ENCODE data around the gene RSPH1. TPM values are rescaled to one million over a fixed set of nuclear protein-coding genes. Genes with fewer than 3 reads are reported as not detected.

RSPH1 gene
- total RNA-seq, 1 experiment from 2014 or later = 0.41 TPM

- in situ Hi-C loops (cut with HindIII; ENCODE audit: low sequenced_read_pairs) = no loop called here
- peak; percentile 37 for DNase-seq (ENCODE audit: low spot score)
These were observed 19.9 kb upstream of the RSPH1 start for GRCh38 chr21:42515708-42516502.

GRCh38 chr21:42514883-42515228 is 18.8 kb upstream of the RSPH1 start:
- DNase-seq (ENCODE audit: low spot score) = no peak

GRCh38 chr21:42513985-42514882 is 18.2 kb upstream of the RSPH1 start:
- in situ Hi-C loops (cut with HindIII; ENCODE audit: low sequenced_read_pairs) = no loop called here
- peak; percentile 32 for DNase-seq (ENCODE audit: low spot score)

More at GRCh38 chr21:42514883-42515228, 18.8 kb upstream of the RSPH1 start:
- in situ Hi-C loops (cut with HindIII; ENCODE audit: low sequenced_read_pairs) = no loop called here

GRCh38 chr21:42513151-42513984 is 17.3 kb upstream of the RSPH1 start, which contains the start of gene SLC37A1:
Gene SLC37A1 (plus strand): TSS chr21:42513852. CDS start chr21:42518455, 4,603 bp downstream.
- in situ Hi-C loops (cut with HindIII; ENCODE audit: low sequenced_read_pairs) = no loop called here
- no peak for DNase-seq (ENCODE audit: low spot score)

- DNase-seq (ENCODE audit: low spot score) = no peak
- in situ Hi-C loops (cut with HindIII; ENCODE audit: low sequenced_read_pairs) = no loop called here
These were observed 16.5 kb upstream of the RSPH1 start for GRCh38 chr21:42512346-42513034.

GRCh38 chr21:42509244-42509643 is 13.2 kb upstream of the RSPH1 start:
- in situ Hi-C loops (cut with HindIII; ENCODE audit: low sequenced_read_pairs) = no loop called here
- DNase-seq (ENCODE audit: low spot score) = no peak

- no peak for DNase-seq (ENCODE audit: low spot score)
- in situ Hi-C loops (cut with HindIII; ENCODE audit: low sequenced_read_pairs) = no loop called here
These were observed 12.3 kb upstream of the RSPH1 start for GRCh38 chr21:42508371-42508770.

- no peak for DNase-seq (ENCODE audit: low spot score)
- in situ Hi-C loops (cut with HindIII; ENCODE audit: low sequenced_read_pairs) = no loop called here
These were observed 11.4 kb upstream of the RSPH1 start for GRCh38 chr21:42507418-42507817.

- in situ Hi-C loops (cut with HindIII; ENCODE audit: low sequenced_read_pairs) = no loop called here
- no peak for DNase-seq (ENCODE audit: low spot score)
These were observed 9.2 kb upstream of the RSPH1 start for GRCh38 chr21:42505090-42505726.

GRCh38 chr21:42503711-42504110 is 7.7 kb upstream of the RSPH1 start:
- in situ Hi-C loops (cut with HindIII; ENCODE audit: low sequenced_read_pairs) = no loop called here
- no peak for DNase-seq (ENCODE audit: low spot score)

GRCh38 chr21:42500736-42501135 is 4.7 kb upstream of the RSPH1 start:
- in situ Hi-C loops (cut with HindIII; ENCODE audit: low sequenced_read_pairs) = no loop called here

GRCh38 chr21:42500225-42500624 is 4.2 kb upstream of the RSPH1 start:
- no peak for DNase-seq (ENCODE audit: low spot score)
- in situ Hi-C loops (cut with HindIII; ENCODE audit: low sequenced_read_pairs) = no loop called here

More at GRCh38 chr21:42500736-42501135, 4.7 kb upstream of the RSPH1 start:
- no peak for DNase-seq (ENCODE audit: low spot score)

- no peak for DNase-seq (ENCODE audit: low spot score)
These were observed 3.6 kb upstream of the RSPH1 start for GRCh38 chr21:42499444-42500112.

GRCh38 chr21:42498012-42498411 is 2.0 kb upstream of the RSPH1 start:
- in situ Hi-C loops (cut with HindIII; ENCODE audit: low sequenced_read_pairs) = no loop called here

More at GRCh38 chr21:42499444-42500112, 3.6 kb upstream of the RSPH1 start:
- in situ Hi-C loops (cut with HindIII; ENCODE audit: low sequenced_read_pairs) = no loop called here

GRCh38 chr21:42496839-42497202 is 797 bp upstream of the RSPH1 start:
- peak; percentile 73 for DNase-seq (ENCODE audit: low spot score)
- in situ Hi-C loops (cut with HindIII; ENCODE audit: low sequenced_read_pairs) = no loop called here

More at GRCh38 chr21:42498012-42498411, 2.0 kb upstream of the RSPH1 start:
- no peak for DNase-seq (ENCODE audit: low spot score)

GRCh38 chr21:42495765-42496119 is 282 bp downstream of the RSPH1 start:
- in situ Hi-C loops (cut with HindIII; ENCODE audit: low sequenced_read_pairs) = no loop called here
- DNase-seq (ENCODE audit: low spot score) = no peak

GRCh38 chr21:42495027-42495426 is 997 bp downstream of the RSPH1 start:
- DNase-seq (ENCODE audit: low spot score) = no peak
- in situ Hi-C loops (cut with HindIII; ENCODE audit: low sequenced_read_pairs) = no loop called here

Data from G401 (cell line).